MM.1S (cell line): ENCODE results near the gene CRACDL.

ENCODE experiments used
- DNase-seq: peaks from one replicate; pipeline ENCODE4 v3.0.0-alpha.2; 2015
- H2AFZ ChIP-seq: fragments of 300-600 bp; sonication (generic); 2 replicates; pipeline ENCODE4 v1.6.0; 2016; ENCODE audit warnings: antibody characterized with exemption, low read length
- H3F3A ChIP-seq: fragments of 300-600 bp; sonication (generic); 2 replicates; pipeline ENCODE4 v1.6.1; 2016; ENCODE audit warnings: mild to moderate bottlenecking, antibody characterized with exemption, low read length, moderate library complexity, mixed read lengths; ENCODE audit not compliant: insufficient read depth
- H3K27ac ChIP-seq: fragments of 300-600 bp; sonication (generic); 2 replicates; pipeline ENCODE4 v1.5.1; 2016; ENCODE audit warnings: mild to moderate bottlenecking, low read length
- H3K27me3 ChIP-seq: fragments of 300-600 bp; sonication (generic); replicated peaks from 2 replicates; pipeline ENCODE4 v1.6.0; 2016; ENCODE audit warnings: low read length; ENCODE audit not compliant: insufficient read depth
- H3K36me3 ChIP-seq: fragments of 300-600 bp; sonication (generic); replicated peaks from 2 replicates; pipeline ENCODE4 v1.6.1; 2016; ENCODE audit warnings: mild to moderate bottlenecking, low read length, mixed read lengths; ENCODE audit not compliant: insufficient read depth
- H3K4me1 ChIP-seq: fragments of 300-600 bp; sonication (generic); 2 replicates; pipeline ENCODE4 v1.6.1; 2016; ENCODE audit warnings: low read length, mixed read lengths
- H3K4me2 ChIP-seq: fragments of 300-600 bp; sonication (generic); 2 replicates; pipeline ENCODE4 v1.6.0; 2016; ENCODE audit warnings: low read depth, low read length
- H3K4me3 ChIP-seq: fragments of 300-600 bp; sonication (generic); 2 replicates; pipeline ENCODE4 v1.5.1; 2016; ENCODE audit warnings: low read length, mixed read lengths
- H3K79me2 ChIP-seq: fragments of 300-600 bp; sonication (generic); 2 replicates; pipeline ENCODE4 v1.6.1; 2016; ENCODE audit warnings: mixed run types, low read length, mixed read lengths
- H3K9ac ChIP-seq: fragments of 300-600 bp; sonication (generic); 2 replicates; pipeline ENCODE4 v1.6.1; 2016; ENCODE audit warnings: low read length, mixed read lengths
- H3K9me2 ChIP-seq: fragments of 300-600 bp; sonication (generic); replicated peaks from 2 replicates; pipeline ENCODE4 v1.6.1; 2016; ENCODE audit warnings: mild to moderate bottlenecking, low read length, mixed read lengths; ENCODE audit not compliant: insufficient read depth
- H3K9me3 ChIP-seq: fragments of 300-600 bp; sonication (generic); replicated peaks from 2 replicates; pipeline ENCODE4 v1.6.1; 2016; ENCODE audit warnings: mild to moderate bottlenecking, low read length, mixed read lengths; ENCODE audit not compliant: insufficient read depth
- H4K20me1 ChIP-seq: fragments of 300-600 bp; sonication (generic); 2 replicates; pipeline ENCODE4 v1.6.1; 2016; ENCODE audit warnings: mild to moderate bottlenecking, low read length, moderate library complexity, mixed read lengths; ENCODE audit not compliant: insufficient read depth
- EZH2 ChIP-seq: fragments of 300-600 bp; sonication (generic); optimal IDR thresholded peaks from 2 replicates; pipeline ENCODE3; 2017; ENCODE audit warnings: low read depth, mild to moderate bottlenecking, antibody characterized with exemption, low read length, mixed read lengths
- EZH2phosphoT487 ChIP-seq: fragments of 300-600 bp; sonication (generic); IDR thresholded peaks from 2 replicates; pipeline ENCODE4 v1.6.1; 2018; ENCODE audit warnings: antibody characterized with exemption, low read length
- TF ChIP-seq, protein P1 (sequence below): fragments of 300-600 bp; sonication (generic); IDR thresholded peaks from 2 replicates; pipeline ENCODE4 v1.5.1; 2016; ENCODE audit warnings: antibody characterized with exemption, low read length, mixed read lengths

CRACDL gene

DNA sequence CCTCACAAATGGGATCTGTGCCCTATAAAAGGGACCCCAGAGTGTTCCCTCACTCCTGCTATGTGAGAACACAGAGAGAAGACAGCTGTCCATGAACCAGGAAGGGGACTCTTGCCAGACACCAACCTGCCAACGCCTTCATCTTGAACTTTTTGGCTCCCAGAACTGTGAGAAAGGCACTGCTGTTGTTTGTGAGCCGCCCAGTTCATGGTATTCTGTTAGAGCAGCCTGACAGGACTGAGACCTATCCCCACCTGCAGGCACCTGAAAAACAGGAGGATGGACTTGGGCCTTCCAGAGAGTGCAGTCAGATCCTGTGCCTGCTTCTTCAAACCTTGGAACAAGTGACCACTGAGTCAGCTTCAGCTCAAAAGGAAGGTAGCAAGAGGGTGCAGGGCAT is 51.4 kb downstream of the CRACDL start:
- no peak overlapping the region for H3K4me2 ChIP-seq
- H3K9me2 ChIP-seq = no peaks in the 10 kb centered on the region
- no peak for DNase-seq
- H3K4me3 ChIP-seq = no peak overlapping the region
- no peaks in the 10 kb centered on the region for H3K79me2 ChIP-seq
- H3K9me3 ChIP-seq = no peaks in the 10 kb centered on the region
- no peaks in the 10 kb centered on the region for H4K20me1 ChIP-seq
- H3K27me3 ChIP-seq = no peaks in the 10 kb centered on the region
- no peaks in the 10 kb centered on the region for H3F3A ChIP-seq
- H3K4me1 ChIP-seq = no peaks in the 10 kb centered on the region
- H3K9ac ChIP-seq = no peak overlapping the region
- no peak overlapping the region for H3K27ac ChIP-seq
- H2AFZ ChIP-seq = no peak overlapping the region
- H3K36me3 ChIP-seq = no peaks in the 10 kb centered on the region
- TF ChIP-seq, protein P1, sequence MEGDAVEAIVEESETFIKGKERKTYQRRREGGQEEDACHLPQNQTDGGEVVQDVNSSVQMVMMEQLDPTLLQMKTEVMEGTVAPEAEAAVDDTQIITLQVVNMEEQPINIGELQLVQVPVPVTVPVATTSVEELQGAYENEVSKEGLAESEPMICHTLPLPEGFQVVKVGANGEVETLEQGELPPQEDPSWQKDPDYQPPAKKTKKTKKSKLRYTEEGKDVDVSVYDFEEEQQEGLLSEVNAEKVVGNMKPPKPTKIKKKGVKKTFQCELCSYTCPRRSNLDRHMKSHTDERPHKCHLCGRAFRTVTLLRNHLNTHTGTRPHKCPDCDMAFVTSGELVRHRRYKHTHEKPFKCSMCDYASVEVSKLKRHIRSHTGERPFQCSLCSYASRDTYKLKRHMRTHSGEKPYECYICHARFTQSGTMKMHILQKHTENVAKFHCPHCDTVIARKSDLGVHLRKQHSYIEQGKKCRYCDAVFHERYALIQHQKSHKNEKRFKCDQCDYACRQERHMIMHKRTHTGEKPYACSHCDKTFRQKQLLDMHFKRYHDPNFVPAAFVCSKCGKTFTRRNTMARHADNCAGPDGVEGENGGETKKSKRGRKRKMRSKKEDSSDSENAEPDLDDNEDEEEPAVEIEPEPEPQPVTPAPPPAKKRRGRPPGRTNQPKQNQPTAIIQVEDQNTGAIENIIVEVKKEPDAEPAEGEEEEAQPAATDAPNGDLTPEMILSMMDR = no peak
- no peak for TF ChIP-seq EZH2
- TF ChIP-seq EZH2phosphoT487 = no peak

DNA sequence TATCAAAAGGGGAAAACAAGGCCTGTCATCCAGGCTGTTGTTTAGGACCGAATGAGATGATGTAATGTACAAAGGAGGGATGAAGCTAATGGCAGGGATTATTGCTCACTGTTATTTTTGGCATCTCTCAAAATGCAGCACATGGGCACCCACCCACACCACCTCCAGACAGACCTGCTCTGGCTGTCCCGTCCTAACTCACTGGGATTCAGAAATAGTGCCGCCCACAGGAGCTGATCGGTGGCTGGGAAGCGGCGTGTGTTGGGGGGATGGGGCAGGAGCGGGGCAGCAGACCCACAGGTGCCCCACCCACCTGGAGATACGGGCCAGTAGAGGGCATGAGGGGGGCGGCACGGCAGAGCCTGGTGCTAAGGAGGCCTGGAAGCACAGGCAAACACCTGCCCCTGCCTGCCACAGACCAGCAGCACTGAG is 52.2 kb downstream of the CRACDL start:
- DNase-seq = no peak
- no peaks in the 10 kb centered on the region for H3F3A ChIP-seq
- H4K20me1 ChIP-seq = no peaks in the 10 kb centered on the region
- H3K9ac ChIP-seq = no peak overlapping the region
- H3K79me2 ChIP-seq = no peaks in the 10 kb centered on the region
- H3K27me3 ChIP-seq = no peaks in the 10 kb centered on the region
- no peaks in the 10 kb centered on the region for H3K4me1 ChIP-seq
- no peaks in the 10 kb centered on the region for H3K9me3 ChIP-seq
- no peak for TF ChIP-seq EZH2
- TF ChIP-seq, protein P1 = no peak
- no peak for TF ChIP-seq EZH2phosphoT487
- no peak overlapping the region for H3K27ac ChIP-seq
- no peak overlapping the region for H3K4me2 ChIP-seq
- no peak overlapping the region for H2AFZ ChIP-seq
- H3K9me2 ChIP-seq = no peaks in the 10 kb centered on the region
- H3K36me3 ChIP-seq = no peaks in the 10 kb centered on the region
- H3K4me3 ChIP-seq = no peak overlapping the region

GRCh38 chr2:98882971-98883779 is 52.9 kb downstream of the CRACDL start:
- H3K79me2 ChIP-seq = no peaks in the 10 kb centered on the region
- H3K4me1 ChIP-seq = no peaks in the 10 kb centered on the region
- H4K20me1 ChIP-seq = no peaks in the 10 kb centered on the region
- no peak overlapping the region for H2AFZ ChIP-seq
- H3K36me3 ChIP-seq = no peaks in the 10 kb centered on the region
- H3K27ac ChIP-seq = no peak overlapping the region
- H3K9me2 ChIP-seq = no peaks in the 10 kb centered on the region
- no peak overlapping the region for H3K9ac ChIP-seq
- H3K4me3 ChIP-seq = no peak overlapping the region
- no peaks in the 10 kb centered on the region for H3F3A ChIP-seq
- DNase-seq = no peak
- H3K27me3 ChIP-seq = no peaks in the 10 kb centered on the region
- H3K4me2 ChIP-seq = no peak overlapping the region
- no peaks in the 10 kb centered on the region for H3K9me3 ChIP-seq
- no peak for TF ChIP-seq EZH2
- TF ChIP-seq, protein P1 = no peak
- TF ChIP-seq EZH2phosphoT487 = no peak
